ENCODE measurements around the gene SLC2A9. TPM values are rescaled to one million over a fixed set of nuclear protein-coding genes. Genes with fewer than 3 reads are reported as not detected.

The SLC2A9 gene
- total and polyA plus RNA-seq, 7 donors = 0.92 to 6.7 (median 5.2) TPM; not detected in 1

DNA sequence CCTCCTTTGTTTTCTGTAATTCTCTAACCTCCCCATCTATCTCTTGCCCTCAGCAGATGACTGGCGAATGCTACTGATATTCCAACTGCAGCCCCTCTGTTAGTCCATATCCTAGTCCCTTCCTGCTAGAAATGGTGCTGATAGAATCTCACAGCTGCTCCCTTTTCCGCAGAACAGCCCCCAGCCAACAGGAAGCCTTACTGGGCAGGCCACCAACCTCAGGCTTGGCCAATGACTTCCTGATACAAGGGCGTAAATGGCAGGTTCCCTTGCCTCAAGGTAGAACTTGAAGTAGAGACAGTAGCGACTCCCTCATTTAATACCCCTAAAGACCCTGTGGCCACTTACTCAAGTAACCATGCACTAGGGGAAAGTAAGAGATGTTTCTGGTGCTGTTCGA is 26.7 kb upstream of the SLC2A9 start:
- no peaks in the 10 kb centered on the region for H3K36me3 ChIP-seq
- H3K4me3 ChIP-seq = no peak overlapping the region
- H3K27me3 ChIP-seq = no peaks in the 10 kb centered on the region
- intact Hi-C loops (cut with DNase I) = no loop called here
- TF ChIP-seq POLR2A (IDR thresholded peaks at IDR 0.05) (no peak), EP300 (IDR thresholded peaks at IDR 0.05) (no peak), POLR2AphosphoS5 (IDR thresholded peaks at IDR 0.05) (no peak), CTCF (IDR thresholded peaks at IDR 0.05) (no peak)
- no peaks in the 10 kb centered on the region for H3K9me3 ChIP-seq
- no peaks in the 10 kb centered on the region for H3K4me1 ChIP-seq
- no peak overlapping the region for H3K27ac ChIP-seq
- WGBS, 2 donors = 71 to 88% methylated on average over 5 of the region's 5 CpGs
- DNase-seq = no peak

GRCh38 chr4:10046471-10046870 is 25.2 kb upstream of the SLC2A9 start:
- Histone ChIP-seq H3K4me1 (no peaks in the 10 kb centered on the region), H3K27ac (no peak overlapping the region), H3K27me3 (no peaks in the 10 kb centered on the region), H3K36me3 (no peaks in the 10 kb centered on the region), H3K9me3 (no peaks in the 10 kb centered on the region), H3K4me3 (no peak overlapping the region)
- no peak for TF ChIP-seq POLR2A (IDR thresholded peaks at IDR 0.05)
- TF ChIP-seq EP300 (IDR thresholded peaks at IDR 0.05) = no peak
- no peak for TF ChIP-seq CTCF (IDR thresholded peaks at IDR 0.05)
- no peak for TF ChIP-seq POLR2AphosphoS5 (IDR thresholded peaks at IDR 0.05)
- no peak for DNase-seq
- WGBS, 2 donors = 63 to 82% methylated on average over 3 of the region's 3 CpGs
- intact Hi-C loops (cut with DNase I) = no loop called here

- no peaks in the 10 kb centered on the region for H3K36me3 ChIP-seq
- intact Hi-C loops (cut with DNase I) = no loop called here
- TF ChIP-seq CTCF (IDR thresholded peaks at IDR 0.05) = no peak
- no peak for TF ChIP-seq POLR2AphosphoS5 (IDR thresholded peaks at IDR 0.05)
- TF ChIP-seq EP300 (IDR thresholded peaks at IDR 0.05) = no peak
- no peak for TF ChIP-seq POLR2A (IDR thresholded peaks at IDR 0.05)
- H3K27ac ChIP-seq = no peak overlapping the region
- DNase-seq = no peak
- no peaks in the 10 kb centered on the region for H3K9me3 ChIP-seq
- 69 to 78% methylated on average over 1 of the region's 1 CpG for WGBS, 2 donors
- H3K27me3 ChIP-seq = no peaks in the 10 kb centered on the region
- no peaks in the 10 kb centered on the region for H3K4me1 ChIP-seq
- H3K4me3 ChIP-seq = no peak overlapping the region
Observed at GRCh38 chr4:10045481-10045880, 24.2 kb upstream of the SLC2A9 start.

DNA sequence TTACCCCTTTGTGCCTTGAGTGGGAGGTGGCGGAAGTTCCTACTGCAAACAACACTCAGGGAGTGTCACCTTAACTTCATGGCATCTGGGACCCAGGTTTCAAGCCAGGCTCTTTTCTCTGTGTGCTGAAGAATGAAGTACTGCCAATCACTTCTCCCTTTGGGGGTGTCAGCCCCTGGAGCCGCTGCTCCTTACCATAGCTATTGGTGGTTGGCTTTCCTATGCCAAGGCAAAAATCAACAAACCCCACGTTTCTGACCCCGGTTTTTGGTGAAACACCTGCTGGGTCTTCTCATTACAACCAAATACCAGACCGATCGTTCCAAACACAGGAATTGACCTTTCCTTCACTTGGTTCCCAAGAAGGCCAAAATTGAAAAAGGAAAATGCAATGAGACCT is 19.7 kb upstream of the SLC2A9 start:
- H3K9me3 ChIP-seq = no peaks in the 10 kb centered on the region
- TF ChIP-seq CTCF (IDR thresholded peaks at IDR 0.05) = no peak
- no peak for TF ChIP-seq EP300 (IDR thresholded peaks at IDR 0.05)
- TF ChIP-seq POLR2AphosphoS5 (IDR thresholded peaks at IDR 0.05) = no peak
- no peak for TF ChIP-seq POLR2A (IDR thresholded peaks at IDR 0.05)
- 85 to 86% methylated on average over 6 of the region's 6 CpGs for WGBS, 2 donors

More for the DNA sequence above, 19.7 kb upstream of the SLC2A9 start:
- Histone ChIP-seq H3K36me3 (peaks cover 0 to 10% (median 0%) of the 10 kb centered on the region in 4 donors), H3K27me3 (no peaks in the 10 kb centered on the region), H3K4me1 (no peaks in the 10 kb centered on the region), H3K27ac (no peak overlapping the region), H3K4me3 (no peak overlapping the region)
- intact Hi-C loops (cut with DNase I) = no loop called here
- DNase-seq = no peak
